CD4-positive, alpha-beta T cell treated with Interleukin-12 subunit alpha and Interleukin-12 subunit beta, for 1 hour (primary cell): Measurements from ENCODE around the gene LPAR2.
"Not testable (repeated sequence)": the region's sequence is repeated elsewhere in the genome, so short reads cannot be mapped to it uniquely, and the experiment has no call there.

Experiments
- DNase-seq: peaks from one replicate; pipeline ENCODE4 v3.0.0-alpha.2; 2020

The LPAR2 gene

DNA sequence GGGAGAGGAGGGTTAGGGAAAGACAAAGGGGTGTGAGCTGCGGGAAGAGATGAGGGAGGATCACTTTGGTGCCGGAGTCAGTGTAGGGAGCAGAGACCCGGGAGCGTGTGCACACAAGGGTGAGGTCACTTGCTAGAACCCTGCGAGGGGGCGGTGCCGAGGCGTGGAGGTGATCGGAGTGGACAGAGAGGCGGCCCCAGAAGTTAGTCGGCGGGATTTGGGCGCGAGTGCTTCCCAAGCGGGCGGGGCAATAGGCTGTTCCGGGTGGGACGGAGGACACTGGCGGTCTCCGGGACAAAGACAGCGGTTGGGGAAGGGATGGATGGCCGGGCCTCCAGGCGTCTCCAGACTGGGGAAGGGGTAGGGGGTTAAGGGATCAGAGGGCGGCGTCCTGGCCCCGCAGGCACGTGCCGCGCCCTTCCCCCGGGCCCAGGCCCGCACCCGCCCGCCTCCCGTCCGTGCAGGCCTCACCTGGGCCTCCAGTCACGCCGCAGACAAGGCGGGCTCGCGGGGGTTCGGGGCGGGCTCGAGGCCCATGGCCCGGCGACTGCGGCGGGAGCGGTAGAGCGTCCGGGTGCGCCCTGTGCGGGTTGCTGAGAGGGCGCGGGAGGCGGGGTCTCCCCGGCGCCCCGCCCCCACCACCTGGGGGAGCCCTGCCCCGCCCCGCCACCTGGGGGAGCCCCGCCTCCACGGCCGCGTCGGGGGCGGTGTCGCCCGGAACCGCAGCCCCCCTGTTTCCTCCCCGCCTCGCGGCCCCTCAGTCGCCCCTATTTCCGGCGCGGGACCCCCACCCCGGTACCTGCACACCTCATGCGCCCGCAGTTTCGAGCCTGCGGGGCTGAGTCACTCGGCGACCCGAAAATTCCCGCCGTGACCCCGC, at the start of gene LPAR2:
LPAR2 (minus strand) TSS at position 600 of the 880 bp plus-strand sequence. CDS start 945 bp downstream, outside the sequence.
- DNase-seq = peak; percentile 87

DNA sequence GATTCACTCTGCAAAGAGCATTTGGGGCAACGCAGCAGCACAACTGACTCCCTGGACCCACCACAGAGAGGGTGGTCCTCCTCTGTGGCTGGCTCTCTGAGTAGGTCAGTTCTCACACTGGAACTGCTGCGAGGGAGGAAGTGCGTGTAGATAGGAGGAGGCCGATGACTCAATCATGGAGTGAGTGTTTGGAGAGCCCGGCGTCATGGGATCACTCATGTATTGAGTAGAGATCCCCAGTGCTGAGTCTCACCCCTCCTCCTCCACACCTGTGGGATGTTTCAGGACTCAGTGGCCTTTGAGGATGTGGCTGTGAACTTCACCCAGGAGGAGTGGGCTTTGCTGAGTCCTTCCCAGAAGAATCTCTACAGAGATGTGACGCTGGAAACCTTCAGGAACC, 49.6 kb upstream of the LPAR2 start:
- no peak for DNase-seq

DNA sequence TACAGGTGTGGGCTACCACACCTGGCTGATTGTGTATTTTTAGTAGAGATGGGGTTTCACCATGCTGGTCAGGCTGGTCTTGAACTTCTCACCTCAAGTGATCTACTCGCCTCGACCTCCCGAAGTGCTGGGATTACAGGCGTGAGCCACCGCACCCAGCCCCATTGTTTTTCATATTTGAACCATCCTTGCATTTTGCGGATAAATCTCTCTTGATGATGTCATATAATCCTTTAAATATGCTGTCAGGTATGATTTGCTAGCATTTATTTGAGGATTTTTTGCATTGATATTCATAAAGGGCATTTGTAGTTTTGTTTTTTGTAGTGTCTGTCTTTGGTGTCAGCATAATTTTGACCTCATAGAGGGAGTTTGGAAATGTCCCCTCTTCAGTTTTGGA, 46.3 kb upstream of the LPAR2 start:
- DNase-seq = no peak

DNA sequence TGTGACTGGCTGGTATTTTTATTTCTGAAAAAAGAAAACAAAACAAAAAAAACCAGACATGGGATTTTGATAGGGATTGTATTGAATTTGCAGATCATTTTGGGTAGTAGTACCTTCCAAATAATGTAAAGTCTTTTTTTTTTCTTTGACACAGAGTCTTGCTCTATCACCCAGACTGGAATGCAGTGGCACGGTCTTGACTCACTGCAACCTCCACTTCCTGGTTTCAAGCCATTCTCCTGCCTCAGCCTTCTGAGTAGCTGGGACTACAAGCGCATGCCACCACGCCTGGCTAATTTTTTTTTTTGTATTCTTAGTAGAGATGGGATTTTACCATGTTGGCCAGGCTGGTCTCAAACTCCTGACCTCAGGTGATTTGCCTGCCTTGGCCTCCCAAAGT, 44.8 kb upstream of the LPAR2 start:
- no peak for DNase-seq

DNA sequence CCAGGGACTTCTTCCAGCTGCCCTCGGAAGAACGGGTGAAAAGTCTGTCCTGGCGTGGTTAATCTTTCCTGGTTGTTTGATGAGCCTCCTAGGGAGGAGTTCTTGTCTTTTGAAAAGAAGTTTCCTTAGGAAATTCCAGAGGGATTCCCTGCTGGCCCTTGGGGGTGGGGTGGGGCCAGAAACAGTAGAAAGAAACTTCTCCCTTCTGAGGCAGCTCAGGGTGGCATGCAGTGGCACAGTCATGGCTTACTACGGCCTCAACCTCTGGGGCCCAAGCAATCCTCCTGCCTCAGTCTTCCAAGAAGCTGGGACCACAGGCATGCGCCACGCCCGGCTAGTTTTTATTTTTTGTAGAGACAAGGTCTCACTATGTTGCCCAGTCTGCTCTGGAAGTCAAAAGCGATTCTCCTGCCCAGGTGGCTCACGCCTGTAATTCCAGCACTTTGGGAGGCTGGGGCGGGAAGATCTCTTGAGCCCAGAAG, 42.1 kb upstream of the LPAR2 start:
- DNase-seq = no peak

DNA sequence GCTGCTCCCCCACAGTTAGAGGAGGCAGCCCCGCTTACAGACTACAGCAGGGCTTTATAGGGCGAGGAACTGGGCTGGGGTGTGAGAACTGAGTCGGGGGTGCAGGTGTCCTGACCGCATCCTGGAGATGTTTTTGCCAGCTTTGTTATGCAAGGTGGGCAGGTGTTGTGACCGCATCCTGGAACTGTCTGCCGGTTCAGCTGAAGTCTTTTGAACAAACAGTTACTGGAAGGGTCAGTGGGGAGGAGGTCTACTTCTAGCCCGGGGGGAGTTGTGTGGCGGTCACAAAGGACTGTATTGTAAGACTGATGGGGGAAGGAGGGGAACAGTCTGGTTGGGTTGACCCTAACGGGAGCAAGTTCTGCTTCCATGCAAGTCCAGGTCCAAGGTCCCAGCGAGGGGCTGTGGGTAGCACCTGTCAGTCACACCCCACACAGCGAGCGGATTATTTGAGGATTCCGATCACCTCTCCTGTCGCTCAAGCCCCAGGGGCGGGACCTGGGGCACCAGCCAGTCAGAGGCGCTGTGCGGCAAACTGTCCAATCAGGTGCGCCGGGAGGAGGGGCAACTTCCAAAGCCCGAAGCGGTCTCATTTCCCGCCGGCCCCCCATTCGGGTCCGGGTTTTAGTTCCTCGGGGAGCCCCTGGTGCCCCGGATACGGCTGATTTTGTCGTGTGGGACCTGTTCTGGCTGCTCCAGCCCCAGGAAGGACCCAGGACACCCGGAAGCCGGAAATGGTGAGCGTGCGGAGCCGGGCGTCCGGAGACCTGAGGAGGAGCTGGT, 40.4 kb upstream of the LPAR2 start, which contains the start of gene ZNF101:
ZNF101 (plus strand) TSS at position 610 of the 783 bp plus-strand sequence; CDS start at position 735, 125 bp downstream.
- peak; percentile 95 for DNase-seq

DNA sequence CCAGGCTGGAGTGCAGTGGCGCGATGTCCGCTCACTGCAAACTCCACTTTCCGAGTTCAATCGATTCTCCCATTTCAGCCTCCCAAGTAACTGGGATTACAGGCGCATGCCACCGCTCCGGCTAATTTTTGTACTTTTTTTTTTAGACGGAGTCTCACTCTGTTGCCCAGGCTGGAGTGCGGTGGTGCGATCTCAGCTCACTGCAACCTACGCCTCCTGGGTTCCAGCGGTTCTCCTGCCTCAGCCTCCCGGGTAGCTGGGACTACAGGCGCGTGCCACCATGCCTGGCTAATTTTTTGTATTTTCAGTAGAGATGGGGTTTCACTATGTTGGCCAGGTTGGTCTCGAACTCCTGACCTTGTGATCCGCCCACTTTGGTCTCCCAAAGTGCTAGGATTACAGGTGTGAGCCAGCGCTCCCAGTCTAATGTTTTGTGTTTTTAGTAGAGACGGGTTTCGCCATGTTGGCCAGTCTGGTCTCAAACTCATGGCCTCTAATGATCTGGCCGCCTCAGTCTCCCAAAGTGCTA, 37.5 kb upstream of the LPAR2 start:
- DNase-seq = not testable (repeated sequence)

DNA sequence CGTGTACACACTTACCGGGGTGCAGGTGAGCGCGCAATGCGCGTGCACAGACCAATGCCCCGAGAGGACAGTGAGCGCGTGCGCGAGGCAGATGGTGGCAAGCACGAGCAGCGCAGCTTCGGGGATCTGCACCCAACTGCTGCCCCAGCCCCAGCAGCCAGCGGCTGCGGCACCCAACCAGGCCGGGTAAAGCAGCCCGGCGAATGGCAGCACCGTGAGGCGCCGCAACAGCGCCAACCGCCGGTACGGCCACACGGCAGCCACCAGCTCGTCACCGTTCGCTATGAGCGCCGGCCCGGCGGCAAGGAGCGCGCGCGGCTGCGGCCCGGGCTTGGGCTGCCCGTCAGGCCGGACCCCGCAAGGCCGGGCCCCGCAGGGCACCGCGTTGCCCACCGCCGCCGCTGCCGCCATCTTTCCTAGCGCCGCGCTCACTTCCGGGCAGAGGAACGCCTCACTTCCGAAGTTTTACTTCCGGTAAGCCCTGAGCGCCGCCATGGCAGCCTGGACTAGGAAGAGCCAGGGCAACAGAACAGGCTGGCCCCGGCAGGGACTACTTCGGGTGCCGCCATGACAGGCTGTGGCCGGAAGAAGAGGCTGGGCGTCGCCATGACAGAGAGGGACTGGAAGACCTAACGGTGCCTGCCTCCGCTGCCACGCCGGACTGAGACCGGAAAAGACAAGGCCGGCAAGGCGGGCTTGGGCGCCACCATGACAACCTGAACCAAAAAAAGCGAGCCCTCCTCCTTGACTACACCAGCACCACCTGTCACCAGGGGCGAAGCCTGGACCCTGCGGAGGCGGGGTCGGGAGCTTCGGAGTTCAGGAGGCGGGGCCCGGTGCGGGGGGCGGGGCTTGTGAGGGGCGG, 35.5 kb upstream of the LPAR2 start, which contains the start of gene ATP13A1:
ATP13A1 (minus strand) TSS at position 421 of the 865 bp plus-strand sequence; CDS start at position 411, 10 bp downstream.
- DNase-seq = peak; percentile 97

DNA sequence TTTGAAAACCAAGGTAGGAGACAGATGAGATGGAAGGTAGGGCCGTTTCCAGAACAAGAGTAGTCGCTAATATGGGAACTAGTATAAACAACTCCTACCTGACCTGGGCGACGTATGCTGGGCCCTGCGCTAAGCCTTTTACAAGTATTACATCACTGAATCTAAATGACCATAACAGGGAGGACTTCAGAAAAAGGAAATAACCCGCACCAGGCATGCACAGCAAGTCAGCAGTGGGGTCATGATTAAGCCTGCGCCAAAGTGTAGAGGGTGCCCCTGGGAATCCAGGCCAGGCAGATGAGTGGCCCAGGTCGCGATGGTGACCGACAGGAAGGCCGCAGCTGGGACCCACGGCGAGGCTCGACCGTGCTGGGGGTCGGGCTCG, 34.8 kb upstream of the LPAR2 start:
- no peak for DNase-seq

DNA sequence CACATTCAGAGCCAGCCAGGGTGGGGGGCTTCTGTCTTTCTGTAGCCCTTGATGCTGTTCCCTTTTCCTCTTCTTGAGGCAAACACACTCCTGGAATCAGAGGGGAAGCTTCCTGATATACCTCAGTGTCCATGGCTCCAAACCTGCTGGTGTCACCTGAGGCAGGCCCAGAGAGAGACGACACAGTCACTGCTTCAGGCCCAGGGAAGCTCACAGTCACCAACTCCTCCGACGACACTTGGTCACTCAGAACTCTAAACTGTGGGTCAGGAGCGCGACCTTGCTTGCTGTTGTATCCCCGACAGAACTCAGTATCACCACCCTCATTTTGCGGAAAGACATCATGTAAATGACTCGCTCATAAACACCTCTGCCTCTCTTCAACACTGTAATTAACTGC, 34.3 kb upstream of the LPAR2 start:
- no peak for DNase-seq

DNA sequence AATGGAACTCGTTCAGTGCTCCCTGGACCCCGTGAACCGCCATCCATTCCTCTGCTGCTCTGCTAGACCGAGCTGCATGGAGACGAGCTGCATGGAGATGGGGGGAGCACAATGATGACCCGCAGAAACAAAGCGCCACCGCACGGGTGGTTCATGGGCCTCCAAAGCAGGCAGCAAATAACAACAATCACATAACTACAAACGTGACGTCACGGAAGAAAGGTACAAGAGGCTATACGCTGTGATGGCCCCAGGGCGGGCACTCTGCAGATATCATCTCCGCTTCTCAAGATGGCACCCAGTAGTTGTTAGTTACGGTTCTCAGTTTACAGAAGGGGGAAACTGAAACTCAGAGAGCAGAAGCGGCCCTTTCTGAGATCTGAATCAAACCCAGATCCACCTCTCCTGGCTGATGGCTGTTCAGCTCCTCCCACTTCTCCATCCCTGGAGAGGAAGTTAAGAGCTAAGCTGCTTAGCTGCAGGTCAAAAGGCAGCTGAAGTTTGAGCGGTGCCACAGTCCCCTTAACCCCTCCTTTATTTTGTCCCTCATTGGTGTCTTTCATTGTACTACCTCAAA, 33.7 kb upstream of the LPAR2 start:
- DNase-seq = peak; percentile 66

DNA sequence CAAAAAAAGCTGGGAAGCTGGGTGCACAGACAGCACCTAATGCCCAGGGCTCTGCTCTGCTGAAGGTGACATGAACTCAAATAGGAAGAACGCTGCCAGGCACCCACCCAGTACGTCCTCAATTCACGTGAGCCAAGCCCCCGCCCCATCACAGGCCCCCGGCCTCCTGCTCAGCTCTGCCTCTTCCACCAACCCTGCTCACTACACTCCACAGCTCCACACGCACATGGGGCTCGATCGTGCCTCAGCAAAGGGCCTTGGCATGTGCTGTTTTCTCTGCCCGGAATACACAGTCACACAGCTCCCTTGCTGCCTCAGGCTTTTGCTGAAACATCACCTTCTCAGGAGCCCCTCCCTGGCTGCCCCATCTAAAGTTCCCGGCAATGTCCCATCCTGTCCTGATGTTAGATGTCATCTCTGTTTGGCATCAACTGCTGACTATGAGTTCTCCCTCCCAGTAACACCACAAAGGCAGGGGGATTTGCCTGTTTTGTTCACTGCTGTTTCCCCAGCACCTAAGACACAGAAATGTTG, 33.2 kb upstream of the LPAR2 start:
- no peak for DNase-seq

DNA sequence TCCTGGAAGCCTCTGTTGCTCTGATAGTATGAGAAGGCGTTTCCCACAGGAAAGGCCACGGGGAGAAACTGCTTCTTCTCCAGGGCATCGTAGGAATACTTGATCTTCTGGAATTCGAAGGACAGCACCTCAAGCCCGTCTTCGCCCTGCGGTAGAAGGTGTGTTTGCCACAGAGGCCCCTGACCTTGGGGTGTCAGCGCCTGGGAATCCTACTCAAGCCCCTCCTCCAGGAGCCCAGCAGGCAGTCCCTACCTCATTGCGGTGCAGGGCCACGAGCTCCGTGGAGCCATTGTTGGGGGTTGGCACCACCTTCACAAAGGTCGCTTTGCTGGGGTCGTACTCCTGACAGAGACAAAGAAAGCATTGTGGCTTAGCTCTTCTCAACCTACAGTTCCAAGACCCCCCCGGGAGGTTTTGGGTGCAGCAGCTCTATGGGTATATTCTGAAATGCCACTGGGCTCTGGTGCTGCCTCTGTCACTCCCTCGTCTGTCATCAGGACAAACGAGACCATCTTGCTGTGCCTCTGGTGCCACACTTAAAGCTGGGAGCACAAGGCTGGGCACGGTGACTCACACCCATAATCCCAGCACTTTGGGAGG, 31.7 kb upstream of the LPAR2 start:
- DNase-seq = no peak

DNA sequence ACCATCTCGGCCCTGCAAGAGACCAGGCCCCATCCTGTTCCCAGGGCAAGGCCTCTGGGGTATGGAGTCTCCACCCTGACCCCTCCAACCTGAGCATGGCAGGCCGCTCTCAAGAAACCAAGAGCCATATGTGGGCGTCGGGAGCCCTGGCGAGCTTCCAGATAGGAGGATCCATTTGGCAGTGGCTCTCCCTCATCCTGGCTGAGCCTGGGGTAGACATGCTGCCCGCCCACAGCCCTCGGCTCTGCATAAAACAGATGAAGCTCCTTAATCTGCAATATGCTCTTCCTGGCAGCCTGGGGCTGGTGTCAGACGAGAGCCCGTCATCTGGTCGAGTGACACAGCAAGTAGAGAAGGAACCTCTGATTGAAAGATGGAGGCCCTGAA, 29.4 kb upstream of the LPAR2 start:
- no peak for DNase-seq

DNA sequence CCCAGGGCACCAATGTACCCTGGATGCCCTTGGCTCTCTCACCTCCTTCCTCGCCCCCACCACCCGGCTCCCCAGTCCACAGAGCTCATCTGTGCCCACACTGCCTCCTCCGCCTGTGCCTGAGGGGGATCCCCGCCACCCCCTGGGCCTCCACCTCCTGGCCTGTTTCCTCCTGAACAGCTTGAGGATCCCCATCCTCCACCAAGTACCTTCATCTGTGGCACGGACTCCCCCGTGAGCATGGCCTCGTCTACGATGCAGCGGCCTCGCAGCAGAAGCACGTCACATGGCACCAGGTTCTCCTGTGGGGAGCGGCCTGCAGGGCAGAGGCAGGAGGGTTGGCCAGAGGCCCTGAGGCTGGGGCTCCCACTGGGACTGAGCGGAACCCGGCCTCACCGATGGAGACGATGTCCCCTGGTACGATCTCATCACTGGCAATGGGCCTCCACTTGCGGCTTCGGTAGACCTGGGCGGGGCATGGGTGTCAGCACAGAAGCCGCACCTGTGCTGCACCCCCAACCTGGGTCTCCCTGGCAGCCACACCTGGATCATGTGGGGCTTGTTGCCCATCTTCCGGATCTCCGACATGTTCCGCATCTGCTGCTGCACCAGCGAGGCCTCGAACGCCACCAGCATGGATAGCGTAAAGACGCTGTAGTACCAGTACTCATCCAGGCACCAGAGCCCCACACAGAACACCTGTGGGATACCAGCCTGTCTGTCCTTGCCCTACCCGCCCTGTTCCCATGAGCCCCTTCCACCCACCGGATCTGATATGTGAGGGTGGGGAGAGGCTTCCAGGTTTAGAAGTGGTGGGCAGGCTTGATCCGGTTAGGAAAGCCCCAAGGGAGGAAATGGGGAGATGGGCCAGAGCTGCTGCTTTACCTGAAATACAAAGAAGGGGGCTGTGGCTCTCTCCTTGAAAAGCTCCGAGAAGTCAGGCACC, 28.7 kb upstream of the LPAR2 start:
- DNase-seq = no peak

DNA sequence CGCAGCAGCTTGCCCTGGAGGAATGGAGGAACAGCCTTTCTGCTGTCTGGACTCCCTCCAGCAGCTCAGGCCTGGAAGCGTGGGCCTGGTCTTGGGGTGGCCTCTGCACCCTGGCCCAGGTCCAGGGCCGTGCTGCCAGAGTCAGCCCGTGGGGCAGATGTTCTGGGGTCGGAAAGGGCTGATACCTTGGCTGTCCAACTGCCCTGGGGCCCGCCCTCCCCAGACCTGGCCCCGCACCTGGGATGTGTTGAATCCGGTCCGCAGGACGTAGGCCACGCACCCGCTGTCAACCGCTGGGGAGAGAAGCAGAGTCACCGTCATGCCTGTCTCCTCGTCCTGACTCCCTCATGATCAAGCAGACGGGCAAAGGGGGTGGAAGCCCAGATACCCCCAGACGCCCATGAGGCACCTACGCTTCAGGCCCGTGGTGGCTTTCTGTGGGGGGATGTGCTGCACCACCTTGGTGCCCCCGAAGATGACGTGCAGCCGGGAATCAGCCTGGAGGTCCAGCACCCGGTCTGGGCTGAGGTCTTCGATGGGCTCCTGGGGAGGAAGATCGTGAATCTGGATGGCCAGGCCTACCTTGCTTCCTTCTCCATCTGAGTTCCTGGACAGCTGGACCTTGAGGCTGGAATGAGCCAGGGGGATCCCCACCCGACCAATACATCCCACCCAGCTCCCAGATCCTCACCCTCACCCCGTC, 27.8 kb upstream of the LPAR2 start:
- no peak for DNase-seq

DNA sequence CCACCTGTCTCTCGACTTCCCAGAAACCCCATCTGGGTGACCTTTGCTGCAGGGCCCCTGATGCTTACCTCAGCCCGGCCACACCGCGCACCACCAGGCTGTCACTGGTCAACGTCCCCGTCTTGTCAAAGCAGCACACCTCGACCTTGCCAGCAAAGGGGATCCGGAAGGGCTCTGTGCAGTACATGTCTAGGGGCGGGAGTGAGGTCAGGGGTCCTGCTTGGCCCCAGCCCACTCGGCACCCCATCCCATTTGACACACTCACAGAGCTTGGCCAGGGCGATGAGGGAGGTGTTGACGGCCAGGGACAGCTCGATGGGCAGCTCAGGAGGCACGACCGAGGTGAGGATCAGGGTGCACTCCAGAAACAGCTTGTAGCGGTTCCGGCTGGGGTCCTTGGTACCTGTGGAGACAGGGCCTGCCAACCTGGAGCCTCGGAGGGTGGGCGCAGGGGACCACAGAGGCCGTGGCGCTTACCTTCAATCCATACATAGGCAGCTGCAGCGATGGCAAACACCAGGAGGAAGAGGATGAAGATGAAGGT, 27.1 kb upstream of the LPAR2 start:
- no peak for DNase-seq

DNA sequence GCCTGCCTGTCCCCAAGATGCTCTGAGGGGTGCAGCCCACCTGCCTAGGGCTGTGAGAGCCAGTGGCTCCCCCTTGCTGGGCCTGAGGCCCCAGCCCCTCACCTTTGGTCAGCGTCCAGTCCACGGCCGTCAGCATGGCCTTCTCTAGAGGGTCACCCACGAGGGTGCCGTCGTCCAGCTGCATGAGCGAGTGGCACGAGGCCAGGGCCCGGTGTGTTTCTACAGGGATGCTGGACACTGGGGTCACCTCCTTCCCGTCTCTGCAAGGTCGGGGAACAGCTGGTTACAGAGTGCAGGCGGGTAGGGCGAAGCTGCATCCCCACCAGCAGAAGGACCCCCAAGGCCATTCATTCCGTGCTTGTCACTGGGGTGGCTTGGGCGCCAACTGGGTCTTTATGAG, 26.4 kb upstream of the LPAR2 start:
- no peak for DNase-seq

DNA sequence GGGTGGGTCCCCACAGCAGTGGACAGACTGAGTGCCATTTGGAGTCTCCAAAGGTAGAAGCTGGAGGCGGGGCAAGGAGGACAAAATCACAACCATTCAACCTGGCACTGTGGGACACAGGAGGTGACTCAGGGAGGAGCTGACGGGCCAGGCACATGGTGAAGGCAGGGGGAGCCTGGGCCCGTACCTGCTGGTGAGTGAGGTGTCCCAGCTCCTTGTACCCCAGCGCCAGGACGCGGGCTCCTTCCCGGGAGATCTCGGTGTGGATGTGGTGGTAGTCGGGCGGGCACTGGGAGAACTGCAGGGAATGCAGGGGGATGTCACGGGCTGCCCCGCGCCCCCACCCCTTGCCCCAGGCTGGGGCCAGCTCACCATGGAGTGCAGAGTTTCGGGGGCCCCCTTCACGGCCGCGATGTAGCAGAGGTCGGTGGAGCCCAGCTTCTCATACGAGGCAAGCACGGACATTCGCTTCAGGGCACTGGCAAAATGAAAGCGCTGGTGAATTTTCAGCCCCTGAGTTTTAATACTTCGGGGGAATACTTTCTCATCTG, 25.7 kb upstream of the LPAR2 start:
- no peak for DNase-seq
